Measurements from ENCODE around the gene NUDT8.

- TF ChIP-seq, protein P1, sequence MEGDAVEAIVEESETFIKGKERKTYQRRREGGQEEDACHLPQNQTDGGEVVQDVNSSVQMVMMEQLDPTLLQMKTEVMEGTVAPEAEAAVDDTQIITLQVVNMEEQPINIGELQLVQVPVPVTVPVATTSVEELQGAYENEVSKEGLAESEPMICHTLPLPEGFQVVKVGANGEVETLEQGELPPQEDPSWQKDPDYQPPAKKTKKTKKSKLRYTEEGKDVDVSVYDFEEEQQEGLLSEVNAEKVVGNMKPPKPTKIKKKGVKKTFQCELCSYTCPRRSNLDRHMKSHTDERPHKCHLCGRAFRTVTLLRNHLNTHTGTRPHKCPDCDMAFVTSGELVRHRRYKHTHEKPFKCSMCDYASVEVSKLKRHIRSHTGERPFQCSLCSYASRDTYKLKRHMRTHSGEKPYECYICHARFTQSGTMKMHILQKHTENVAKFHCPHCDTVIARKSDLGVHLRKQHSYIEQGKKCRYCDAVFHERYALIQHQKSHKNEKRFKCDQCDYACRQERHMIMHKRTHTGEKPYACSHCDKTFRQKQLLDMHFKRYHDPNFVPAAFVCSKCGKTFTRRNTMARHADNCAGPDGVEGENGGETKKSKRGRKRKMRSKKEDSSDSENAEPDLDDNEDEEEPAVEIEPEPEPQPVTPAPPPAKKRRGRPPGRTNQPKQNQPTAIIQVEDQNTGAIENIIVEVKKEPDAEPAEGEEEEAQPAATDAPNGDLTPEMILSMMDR (IDR thresholded peaks at IDR 0.05), result no peak
- TF ChIP-seq POLR2A (IDR thresholded peaks at IDR 0.05), result no peak
Observed at GRCh38 chr11:67584881-67585873, 44.6 kb downstream of the NUDT8 start.
